B cell (primary cell): ENCODE measurements around the gene ZNF683. TPM values are rescaled to one million over a fixed set of nuclear protein-coding genes. Genes with fewer than 3 reads are reported as not detected.

Source experiments
- ATAC-seq: fragments of 200-7000 bp; cut with Tn5 transposase; one replicate; pipeline ENCODE4 v1.10.0; 2021; ENCODE audit warnings: low read depth, mild to moderate bottlenecking, moderate number of reproducible peaks, moderate library complexity
- CTCF ChIA-PET: fragments of 350-600 bp; sonication (Branson Sonifier 250); formaldehyde crosslinking; loops from one replicate; lab custom pipeline; 2021; ENCODE audit warnings: antibody characterized with exemption, inconsistent platforms; lab: Charles Lee
- POLR2A ChIA-PET: fragments of 350-600 bp; sonication (Branson Sonifier 250); formaldehyde crosslinking; loops from one replicate; lab custom pipeline; 2021; ENCODE audit warnings: antibody characterized with exemption; lab: Charles Lee
- DNase-seq: peaks from one replicate; pipeline ENCODE4 v3.0.0; 2013
- H2AFZ ChIP-seq: 2 replicates; pipeline ENCODE4 v1.6.1; 2012; ENCODE audit warnings: mild to moderate bottlenecking, low read depth, low read length; ENCODE audit not compliant: insufficient read depth, poor library complexity, severe bottlenecking
- H3K27ac ChIP-seq, 2 donors: 1 replicate in 1 of 2; 2 replicates in 1 of 2; pipeline ENCODE4 v1.5.1; 2012 to 2013; ENCODE audit warnings: low read length in 2 of 2, mild to moderate bottlenecking in 2 of 2, moderate library complexity in 1 of 2
- H3K27me3 ChIP-seq, 4 experiments: fragments of 200-600 bp in 1 of 4; sonication (generic) in 1 of 4; replicated peaks in 1 of 4; 1 replicate in 2 of 4; 2 replicates in 2 of 4; pipeline versions ENCODE4 v1.6.1 to v1.7.0; 2013 to 2016; ENCODE audit warnings: low read length in 3 of 4, mild to moderate bottlenecking in 2 of 4, mixed read lengths in 1 of 4, moderate library complexity in 1 of 4; ENCODE audit not compliant: insufficient read depth in 4 of 4, control insufficient read depth in 3 of 4; ENCODE audit errors: control extremely low read depth in 1 of 4
- H3K36me3 ChIP-seq, 2 experiments: replicated peaks in 1 of 2; 1 replicate in 1 of 2; 2 replicates in 1 of 2; pipeline versions ENCODE4 v1.6.1 to v1.7.1; 2013; ENCODE audit warnings: low read length in 1 of 2; ENCODE audit not compliant: insufficient read depth in 2 of 2, control insufficient read depth in 1 of 2; ENCODE audit errors: control extremely low read depth in 1 of 2, extremely low read depth in 1 of 2
- H3K4me1 ChIP-seq, 2 donors: fragments of 200-600 bp in 1 of 2; sonication (generic) in 1 of 2; 1 replicate in 1 of 2; 2 replicates in 1 of 2; pipeline versions ENCODE4 v1.5.1 to v1.6.1; 2013 to 2017; ENCODE audit warnings: low read length in 2 of 2; ENCODE audit not compliant: control insufficient read depth in 2 of 2, insufficient read depth in 2 of 2
- H3K4me2 ChIP-seq: replicated peaks from 2 replicates; pipeline ENCODE3; 2012; ENCODE audit warnings: mild to moderate bottlenecking, low read depth, low read length; ENCODE audit not compliant: poor library complexity, severe bottlenecking
- H3K4me3 ChIP-seq, 5 experiments: fragments of 200-600 bp in 1 of 5; sonication (generic) in 1 of 5; 1 replicate in 3 of 5; 2 replicates in 2 of 5; pipeline versions ENCODE4 v1.5.1 to v1.7.0; 2011 to 2016; ENCODE audit warnings: low read length in 4 of 5, mild to moderate bottlenecking in 4 of 5, low read depth in 2 of 5, control low read depth in 1 of 5, moderate library complexity in 1 of 5; ENCODE audit not compliant: insufficient read depth in 1 of 5; ENCODE audit errors: control extremely low read depth in 1 of 5, extremely low read depth in 1 of 5
- H3K79me2 ChIP-seq: fragments of 200-600 bp; sonication (generic); one replicate; pipeline ENCODE4 v1.6.0; 2016; ENCODE audit warnings: low read length; ENCODE audit not compliant: control insufficient read depth, insufficient read depth
- H3K9ac ChIP-seq: fragments of 200-600 bp; sonication (generic); 2 replicates; pipeline ENCODE4 v1.6.1; 2017; ENCODE audit warnings: mild to moderate bottlenecking, low read length, moderate library complexity
- H3K9me3 ChIP-seq, 3 donors: one replicate each; pipeline versions ENCODE4 v1.6.1 to v1.7.1; 2013; ENCODE audit warnings: low read length in 2 of 3; ENCODE audit not compliant: control insufficient read depth in 2 of 3, insufficient read depth in 1 of 3; ENCODE audit errors: control extremely low read depth in 1 of 3
- H4K20me1 ChIP-seq: 2 replicates; pipeline ENCODE4 v1.6.0; 2012; ENCODE audit warnings: mild to moderate bottlenecking, low read length; ENCODE audit not compliant: insufficient read depth, control insufficient read depth, poor library complexity, severe bottlenecking
- H3K27ac Mint-ChIP-seq: one replicate; pipeline ENCODE4 v1.8.0; 2021; ENCODE audit warnings: mixed read lengths
- H3K27me3 Mint-ChIP-seq: one replicate; pipeline ENCODE4 v1.8.0; 2021; ENCODE audit warnings: mixed read lengths
- H3K4me1 Mint-ChIP-seq: one replicate; pipeline ENCODE4 v1.8.0; 2021; ENCODE audit warnings: mixed read lengths
- H3K4me3 Mint-ChIP-seq: one replicate; pipeline ENCODE4 v1.8.0; 2021; ENCODE audit warnings: mixed read lengths
- H3K9me3 Mint-ChIP-seq: one replicate; pipeline ENCODE4 v1.8.0; 2022; ENCODE audit warnings: mixed read lengths; ENCODE audit not compliant: insufficient read depth
- CTCF ChIP-seq: fragments of 200-600 bp; IDR thresholded peaks from one replicate; pipeline ENCODE4 v1.8.0; 2022; ENCODE audit warnings: antibody characterized with exemption, mild to moderate bottlenecking
- EZH2 ChIP-seq: IDR thresholded peaks from 2 replicates; pipeline ENCODE4 v1.6.1; 2012; ENCODE audit warnings: borderline replicate concordance, low read depth, mild to moderate bottlenecking, moderate library complexity, low read length; ENCODE audit not compliant: insufficient read depth, poor library complexity, severe bottlenecking
- WGBS: methylation state at CpG from one replicate; pipeline ENCODE4 v1.1.5; 2013; ENCODE audit warnings: missing lambda C conversion rate; ENCODE audit not compliant: insufficient coverage; 5-methylcytosine and 5-hydroxymethylcytosine counted together
- intact Hi-C: fragments of 100-400 bp; cut with micrococcal nuclease; formaldehyde crosslinking; loops from one replicate; pipeline ENCODE4 v1.10.0; 2022
- polyA plus RNA-seq: library from polyadenylated mRNA; depleted of rRNA; stranded (reverse); fragments of >200 nt; gene quantifications from 2 replicates; pipeline ENCODE4 v1.2.3, GENCODE V29; 2012
- total RNA-seq, 2 donors: library from RNA; stranded (reverse); fragments of 120-200 nt in 1 of 2; gene quantifications; 1 replicate in 1 of 2; 2 replicates in 1 of 2; pipeline versions ENCODE4 v1.2.3 to v1.2.4, GENCODE V29; 2013 to 2022

ZNF683 gene
- total and polyA plus RNA-seq, 2 donors (not counting 1 experiment from before 2014, with no cell fraction given), result 0.45 to 0.67 TPM

GRCh38 chr1:26360807-26361604 lies 11.5 kb downstream of the ZNF683 start:
- Mint-ChIP-seq H3K4me1 (peaks cover 31% of the 10 kb centered on the region), H3K27ac (no peak overlapping the region), H3K27me3 (peaks cover 26% of the 10 kb centered on the region), H3K9me3 (no peaks in the 10 kb centered on the region), H3K4me3 (peak overlapping the region; percentile 85)
- Histone ChIP-seq H3K4me3 (peak overlapping the region in 3 of 5 experiments; percentile 54 to 71 (median 57)), H3K9me3 (peaks cover 0 to 11% (median 0%) of the 10 kb centered on the region in 3 donors), H3K79me2 (no peaks in the 10 kb centered on the region), H3K27ac (no peak overlapping the region), H3K36me3 (no peaks in the 10 kb centered on the region), H3K4me1 (peaks cover 22 to 28% of the 10 kb centered on the region in 2 donors), H3K9ac (peak overlapping the region; percentile 76), H3K27me3 (peaks cover 0 to 39% (median 14%) of the 10 kb centered on the region in 4 experiments), H4K20me1 (no peaks in the 10 kb centered on the region), H2AFZ (peak overlapping the region; percentile 76), H3K4me2 (peak overlapping the region; percentile 99)
- WGBS, result 70% methylated on average over 27 of the region's 27 CpGs
- POLR2A ChIA-PET, result interaction anchor here (0.8 to 1.2 kb wide), 2 partner anchors 39 to 76 kb away, joined by 3 read pairs; no protein-coding TSS in a partner anchor
- intact Hi-C loops, result loop anchor here (1.0 to 2.0 kb wide), 2 partner anchors 25 to 112 kb away; partner anchors contain the start of gene HMGN2
- CTCF ChIA-PET, result interaction anchor here (0.6 to 5.7 kb wide), 11 partner anchors 17 to 259 kb away, joined by 3 to 96 read pairs (median 4); partner anchors contain the start of genes C1orf232 and ZNF593
- ATAC-seq (no peak), DNase-seq (peak; percentile 36)
- TF ChIP-seq EZH2 (no peak), CTCF (no peak)
